Right ventricle myocardium superior (tissue), 1 donor: ENCODE data around the gene CDK7. TPM values are rescaled to one million over a fixed set of nuclear protein-coding genes. Genes with fewer than 3 reads are reported as not detected.

Experiments
- total RNA-seq: library from RNA; stranded (reverse); fragmentation: NEBNext Ultra II Directional; extraction: Animal tissue kit (Norgen Biotek cat#: 25700); gene quantifications from one replicate; pipeline ENCODE4 v1.2.1, GENCODE V29; 2021
- donor health status: DM: no; HTN: yes; CAD: no; lungs with severe emphysema.

Gene CDK7
- total RNA-seq, 1 donor from 2014 or later: 14.8 TPM

Other genes starting within 250 kb of the CDK7 start
- 28.9 TPM for gene SLC30A5, start 140.9 kb upstream of the CDK7 start, total RNA-seq
- 2.5 TPM for gene CCNB1, start 67.7 kb upstream of the CDK7 start, total RNA-seq
- gene CENPH, start 45.3 kb upstream of the CDK7 start, total RNA-seq: 3.2 TPM
- gene CCDC125, start 97.9 kb downstream of the CDK7 start, total RNA-seq: 2.8 TPM
- gene AK6, start 134.6 kb downstream of the CDK7 start, total RNA-seq: 42.3 TPM
- gene TAF9, start 134.6 kb downstream of the CDK7 start, total RNA-seq: 29.9 TPM
- 17.8 TPM for gene RAD17, start 134.9 kb downstream of the CDK7 start, total RNA-seq
- 0.94 TPM for gene MARVELD2, start 180.2 kb downstream of the CDK7 start, total RNA-seq